Measurements from ENCODE around the gene TOM1.
"Not testable (repeated sequence)": the region's sequence is repeated elsewhere in the genome, so short reads cannot be mapped to it uniquely, and the experiment has no call there.

TOM1 gene

DNA sequence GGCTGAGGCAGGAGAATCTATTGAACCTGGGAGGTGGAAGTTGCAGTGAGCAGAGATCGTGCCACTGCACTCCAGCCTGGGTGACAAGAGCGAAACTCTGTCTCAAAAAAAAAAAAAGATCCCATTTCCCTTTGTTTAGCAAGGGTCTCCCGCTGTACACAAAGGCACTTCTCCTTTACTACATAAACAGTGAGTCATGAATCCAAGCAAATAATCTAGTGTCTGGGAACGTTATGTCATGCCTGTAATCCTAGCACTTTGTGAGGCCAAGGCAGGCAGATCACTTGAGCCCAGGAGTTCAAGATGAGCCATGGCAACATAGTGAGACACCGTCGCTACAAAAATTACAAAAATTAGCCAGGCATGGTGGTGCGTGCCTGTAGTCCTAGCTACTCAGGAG lies 64.5 kb downstream of the TOM1 start:
- H3K27ac ChIP-seq (ENCODE audit: low read length); H3K4me1 ChIP-seq (ENCODE audit: control insufficient read depth in 1 of 2, insufficient read depth in 2 of 2, low read length in 2 of 2); H3K27me3 ChIP-seq (ENCODE audit: low read depth, low read length); H3K4me3 ChIP-seq (ENCODE audit: low read depth in 1 of 2, low read length in 2 of 2); H3K36me3 ChIP-seq (ENCODE audit: control insufficient read depth in 1 of 2, insufficient read depth in 2 of 2, low read length in 2 of 2); H3K9me3 ChIP-seq (ENCODE audit: control insufficient read depth in 1 of 2, low read length in 2 of 2): not testable (repeated sequence)

DNA sequence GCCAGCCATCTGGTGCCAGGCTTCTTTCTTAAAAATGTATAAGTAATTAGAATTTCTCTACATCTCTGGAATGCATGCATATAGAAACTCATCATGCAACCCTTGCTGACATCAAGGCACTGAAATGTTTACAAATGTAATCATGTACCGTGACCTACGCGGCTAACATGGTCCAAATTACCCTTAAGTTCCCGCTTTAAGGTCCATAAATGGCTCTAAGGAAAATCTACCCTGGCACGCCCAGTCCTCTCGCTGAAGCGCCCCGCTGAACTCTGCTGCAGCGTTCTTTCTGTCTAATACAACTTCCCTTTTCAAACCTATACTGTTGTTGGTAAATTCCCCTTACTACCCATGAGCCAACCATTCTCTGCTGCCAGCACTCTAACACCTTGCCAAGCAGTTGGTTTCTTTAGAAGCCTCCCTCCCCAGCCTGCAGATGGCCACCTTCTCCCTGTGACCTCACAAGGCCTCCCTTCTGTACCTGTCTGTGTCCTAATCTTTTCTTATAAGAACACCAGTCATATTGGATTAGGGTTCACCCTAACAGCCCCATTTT lies 67.7 kb downstream of the TOM1 start:
- Histone ChIP-seq H3K4me1 (ENCODE audit: control insufficient read depth in 1 of 2, insufficient read depth in 2 of 2, low read length in 2 of 2) (peaks cover 2 to 4% of the 10 kb centered on the region in 2 donors), H3K27ac (ENCODE audit: low read length) (peak overlapping the region; percentile 39)

DNA sequence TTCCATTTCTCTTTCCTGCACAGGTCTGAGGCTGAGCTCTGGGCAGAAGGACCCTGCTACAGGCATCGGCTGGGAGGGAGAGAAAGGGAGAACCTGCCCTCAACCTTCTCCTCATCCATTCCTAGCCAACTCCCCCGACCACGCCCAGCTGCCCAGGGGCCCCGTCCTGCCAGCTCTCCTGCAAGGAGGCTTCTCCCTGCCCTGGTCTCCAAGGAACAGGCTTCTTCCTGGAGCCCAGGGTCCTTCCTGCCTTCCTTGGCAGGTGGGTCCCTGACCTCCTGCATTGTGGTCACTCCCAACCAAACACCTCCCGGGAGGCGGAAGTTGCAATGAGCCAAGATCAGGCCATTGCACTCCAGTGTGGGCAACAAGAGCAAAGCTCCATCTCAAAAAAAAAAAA lies 68.7 kb downstream of the TOM1 start:
- H3K4me1 ChIP-seq (ENCODE audit: control insufficient read depth in 1 of 2, insufficient read depth in 2 of 2, low read length in 2 of 2), result peaks cover 2 to 4% of the 10 kb centered on the region in 2 donors
- H3K9me3 ChIP-seq (ENCODE audit: control insufficient read depth in 1 of 2, low read length in 2 of 2), result no peaks in the 10 kb centered on the region
- H3K36me3 ChIP-seq (ENCODE audit: control insufficient read depth in 1 of 2, insufficient read depth in 2 of 2, low read length in 2 of 2), result no peaks in the 10 kb centered on the region
- H3K4me3 ChIP-seq (ENCODE audit: low read depth in 1 of 2, low read length in 2 of 2), result no peak overlapping the region
- H3K27ac ChIP-seq (ENCODE audit: low read length), result no peak overlapping the region
- no peaks in the 10 kb centered on the region for H3K27me3 ChIP-seq (ENCODE audit: low read depth, low read length)

More for the DNA sequence above, 67.7 kb downstream of the TOM1 start:
- no peaks in the 10 kb centered on the region for H3K9me3 ChIP-seq (ENCODE audit: control insufficient read depth in 1 of 2, low read length in 2 of 2)
- no peaks in the 10 kb centered on the region for H3K27me3 ChIP-seq (ENCODE audit: low read depth, low read length)
- H3K36me3 ChIP-seq (ENCODE audit: control insufficient read depth in 1 of 2, insufficient read depth in 2 of 2, low read length in 2 of 2), result no peaks in the 10 kb centered on the region
- H3K4me3 ChIP-seq (ENCODE audit: low read depth in 1 of 2, low read length in 2 of 2), result no peak overlapping the region

DNA sequence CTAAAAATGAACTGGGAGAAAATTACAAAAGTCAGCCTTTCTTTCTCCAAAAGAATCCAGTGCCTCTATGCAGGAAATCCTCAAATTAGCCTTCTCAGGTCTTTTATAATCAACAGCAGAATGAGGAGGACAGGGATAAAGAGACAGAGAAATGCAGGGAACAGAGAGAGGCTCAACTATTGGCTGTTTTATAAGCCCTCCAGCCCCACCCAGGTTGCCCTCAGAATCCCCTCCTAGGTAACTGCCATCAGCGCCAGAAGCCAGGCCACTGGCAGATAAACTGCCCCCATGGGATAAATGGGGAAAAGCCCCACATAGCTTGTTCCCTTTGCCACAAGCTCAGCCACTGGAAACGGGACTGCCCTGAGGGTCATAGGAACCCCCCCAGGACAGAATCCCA lies 70.3 kb downstream of the TOM1 start:
- no peak overlapping the region for H3K27ac ChIP-seq (ENCODE audit: low read length)
- peaks cover 2 to 4% of the 10 kb centered on the region in 2 donors for H3K4me1 ChIP-seq (ENCODE audit: control insufficient read depth in 1 of 2, insufficient read depth in 2 of 2, low read length in 2 of 2)

GRCh38 chr22:35373781-35374180 lies 74.1 kb downstream of the TOM1 start:
- Histone ChIP-seq H3K27ac (ENCODE audit: low read length) (no peak overlapping the region), H3K4me1 (ENCODE audit: control insufficient read depth in 1 of 2, insufficient read depth in 2 of 2, low read length in 2 of 2) (peaks cover 12 to 17% of the 10 kb centered on the region in 2 donors)

More for the DNA sequence above, 70.3 kb downstream of the TOM1 start:
- Histone ChIP-seq H3K36me3 (ENCODE audit: control insufficient read depth in 1 of 2, insufficient read depth in 2 of 2, low read length in 2 of 2) (no peaks in the 10 kb centered on the region), H3K4me3 (ENCODE audit: low read depth in 1 of 2, low read length in 2 of 2) (no peak overlapping the region), H3K9me3 (ENCODE audit: control insufficient read depth in 1 of 2, low read length in 2 of 2) (no peaks in the 10 kb centered on the region), H3K27me3 (ENCODE audit: low read depth, low read length) (no peaks in the 10 kb centered on the region)

DNA sequence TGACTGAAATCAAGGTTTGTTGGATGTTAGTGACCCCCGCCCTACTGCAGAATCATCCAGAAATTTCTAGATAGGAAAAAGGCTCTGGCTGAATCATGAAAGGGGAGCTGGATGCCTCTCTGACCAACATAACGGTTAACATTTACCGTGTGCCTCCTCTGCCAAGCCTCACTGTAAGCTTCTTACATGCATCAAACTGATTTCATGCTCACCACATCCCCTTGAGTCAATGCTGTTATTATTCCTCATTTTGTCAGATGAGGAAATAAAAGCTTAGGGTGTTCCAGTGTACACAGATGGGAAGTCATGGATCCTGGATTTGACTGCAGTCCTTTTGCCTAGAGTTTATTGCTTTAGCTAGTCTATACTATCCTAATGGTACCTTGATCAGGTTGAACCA lies 75.3 kb downstream of the TOM1 start:
- no peak overlapping the region for H3K27ac ChIP-seq (ENCODE audit: low read length)
- no peaks in the 10 kb centered on the region for H3K27me3 ChIP-seq (ENCODE audit: low read depth, low read length)
- H3K4me3 ChIP-seq (ENCODE audit: low read depth in 1 of 2, low read length in 2 of 2), result no peak overlapping the region
- no peaks in the 10 kb centered on the region for H3K9me3 ChIP-seq (ENCODE audit: control insufficient read depth in 1 of 2, low read length in 2 of 2)
- no peaks in the 10 kb centered on the region for H3K36me3 ChIP-seq (ENCODE audit: control insufficient read depth in 1 of 2, insufficient read depth in 2 of 2, low read length in 2 of 2)
- peaks cover 12 to 17% of the 10 kb centered on the region in 2 donors for H3K4me1 ChIP-seq (ENCODE audit: control insufficient read depth in 1 of 2, insufficient read depth in 2 of 2, low read length in 2 of 2)

More at GRCh38 chr22:35373781-35374180, 74.1 kb downstream of the TOM1 start:
- Histone ChIP-seq H3K9me3 (ENCODE audit: control insufficient read depth in 1 of 2, low read length in 2 of 2) (no peaks in the 10 kb centered on the region), H3K27me3 (ENCODE audit: low read depth, low read length) (no peaks in the 10 kb centered on the region), H3K36me3 (ENCODE audit: control insufficient read depth in 1 of 2, insufficient read depth in 2 of 2, low read length in 2 of 2) (no peaks in the 10 kb centered on the region), H3K4me3 (ENCODE audit: low read depth in 1 of 2, low read length in 2 of 2) (no peak overlapping the region)

DNA sequence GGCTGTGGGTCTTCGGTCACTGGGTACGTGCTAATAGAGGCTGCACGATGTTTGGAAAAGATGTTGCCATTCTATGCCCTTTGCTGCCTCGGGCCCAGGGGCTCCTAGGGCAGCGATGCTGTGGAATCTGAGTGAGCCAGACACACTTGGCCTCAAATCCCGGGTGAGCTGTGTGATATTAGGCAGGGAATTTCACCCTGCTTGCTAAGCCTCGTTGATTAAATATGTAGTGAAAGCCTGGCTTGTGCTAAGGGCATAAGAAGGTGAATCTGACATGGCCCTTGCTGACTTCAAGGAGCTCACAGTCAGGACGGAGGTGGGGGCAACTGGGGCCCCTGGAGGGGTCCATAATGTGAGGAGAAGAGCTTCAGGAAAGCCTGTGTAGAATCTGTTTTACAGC lies 75.8 kb downstream of the TOM1 start:
- no peaks in the 10 kb centered on the region for H3K36me3 ChIP-seq (ENCODE audit: control insufficient read depth in 1 of 2, insufficient read depth in 2 of 2, low read length in 2 of 2)
- no peaks in the 10 kb centered on the region for H3K9me3 ChIP-seq (ENCODE audit: control insufficient read depth in 1 of 2, low read length in 2 of 2)
- no peak overlapping the region for H3K27ac ChIP-seq (ENCODE audit: low read length)
- H3K4me1 ChIP-seq (ENCODE audit: control insufficient read depth in 1 of 2, insufficient read depth in 2 of 2, low read length in 2 of 2), result peaks cover 17% of the 10 kb centered on the region in 2 donors
- no peaks in the 10 kb centered on the region for H3K27me3 ChIP-seq (ENCODE audit: low read depth, low read length)
- no peak overlapping the region for H3K4me3 ChIP-seq (ENCODE audit: low read depth in 1 of 2, low read length in 2 of 2)

DNA sequence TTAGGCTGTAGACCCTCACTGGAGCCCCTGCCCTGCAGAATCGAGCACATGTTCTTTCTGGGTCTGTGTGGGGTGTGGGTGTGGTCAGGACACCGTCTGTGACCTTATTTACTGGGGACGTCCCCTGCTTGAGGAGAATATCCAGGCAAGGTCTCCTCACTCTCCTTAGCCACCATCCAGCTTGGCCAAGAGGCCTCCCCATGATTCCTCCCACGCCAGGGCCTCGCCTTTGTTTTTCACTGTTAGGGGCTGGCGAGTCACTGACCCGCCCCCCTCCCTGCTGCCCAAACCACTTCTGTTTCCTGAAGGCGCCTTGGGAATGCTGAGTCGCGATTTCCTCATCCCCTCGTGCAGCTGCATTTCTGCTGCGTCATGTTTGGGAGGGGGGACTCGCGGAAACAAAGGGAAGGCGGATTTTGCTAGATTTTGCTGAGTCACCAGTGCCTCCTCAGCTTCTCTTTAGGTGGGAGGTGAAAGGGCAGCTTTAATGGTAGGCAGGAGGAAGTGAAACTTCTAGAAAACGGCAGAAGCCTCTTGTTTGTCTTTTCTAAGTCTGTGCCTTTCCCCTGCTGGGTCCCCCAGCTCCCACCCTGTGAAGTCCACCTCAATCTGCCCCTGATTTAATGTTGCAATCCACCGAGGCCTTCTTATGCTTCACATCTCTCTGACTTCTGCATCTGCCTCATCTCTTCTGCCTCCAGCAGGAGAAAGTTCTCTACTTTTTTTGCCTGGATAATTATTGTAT lies 77.2 kb downstream of the TOM1 start:
- peaks cover 17 to 28% of the 10 kb centered on the region in 2 donors for H3K4me1 ChIP-seq (ENCODE audit: control insufficient read depth in 1 of 2, insufficient read depth in 2 of 2, low read length in 2 of 2)
- no peaks in the 10 kb centered on the region for H3K27me3 ChIP-seq (ENCODE audit: low read depth, low read length)
- H3K4me3 ChIP-seq (ENCODE audit: low read depth in 1 of 2, low read length in 2 of 2), result peak overlapping the region in 1 of 2 donors; percentile 26
- no peaks in the 10 kb centered on the region for H3K9me3 ChIP-seq (ENCODE audit: control insufficient read depth in 1 of 2, low read length in 2 of 2)
- H3K36me3 ChIP-seq (ENCODE audit: control insufficient read depth in 1 of 2, insufficient read depth in 2 of 2, low read length in 2 of 2), result no peaks in the 10 kb centered on the region
- H3K27ac ChIP-seq (ENCODE audit: low read length), result peak overlapping the region; percentile 70

DNA sequence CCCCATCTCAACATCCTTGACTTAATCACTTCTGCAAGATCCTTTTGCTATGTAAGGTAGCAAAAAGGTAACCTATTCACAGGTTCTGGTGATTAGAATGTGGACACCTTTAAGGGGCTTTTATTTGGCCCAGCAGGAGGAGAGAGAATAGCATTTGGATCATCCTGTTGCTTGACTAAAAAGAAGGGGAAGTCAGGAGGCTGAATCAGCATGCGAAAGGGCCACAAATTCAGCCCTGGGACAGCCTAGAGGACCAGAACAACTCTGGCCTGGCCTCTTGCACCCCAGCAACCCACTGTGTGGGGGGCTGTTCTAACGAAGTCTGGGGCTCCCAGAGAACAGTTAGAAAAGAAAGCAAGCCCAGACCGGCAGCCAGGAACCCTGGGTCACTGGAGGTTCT lies 78.0 kb downstream of the TOM1 start:
- peak overlapping the region; percentile 70 for H3K27ac ChIP-seq (ENCODE audit: low read length)
- no peaks in the 10 kb centered on the region for H3K27me3 ChIP-seq (ENCODE audit: low read depth, low read length)
- peaks cover 17 to 27% of the 10 kb centered on the region in 2 donors for H3K4me1 ChIP-seq (ENCODE audit: control insufficient read depth in 1 of 2, insufficient read depth in 2 of 2, low read length in 2 of 2)
- H3K9me3 ChIP-seq (ENCODE audit: control insufficient read depth in 1 of 2, low read length in 2 of 2), result no peaks in the 10 kb centered on the region
- no peak overlapping the region for H3K4me3 ChIP-seq (ENCODE audit: low read depth in 1 of 2, low read length in 2 of 2)
- H3K36me3 ChIP-seq (ENCODE audit: control insufficient read depth in 1 of 2, insufficient read depth in 2 of 2, low read length in 2 of 2), result no peaks in the 10 kb centered on the region

GRCh38 chr22:35378621-35379020 lies 78.9 kb downstream of the TOM1 start:
- Histone ChIP-seq H3K27ac (ENCODE audit: low read length) (no peak overlapping the region), H3K4me1 (ENCODE audit: control insufficient read depth in 1 of 2, insufficient read depth in 2 of 2, low read length in 2 of 2) (peaks cover 17 to 27% of the 10 kb centered on the region in 2 donors), H3K27me3 (ENCODE audit: low read depth, low read length) (no peaks in the 10 kb centered on the region), H3K9me3 (ENCODE audit: control insufficient read depth in 1 of 2, low read length in 2 of 2) (no peaks in the 10 kb centered on the region), H3K4me3 (ENCODE audit: low read depth in 1 of 2, low read length in 2 of 2) (no peak overlapping the region), H3K36me3 (ENCODE audit: control insufficient read depth in 1 of 2, insufficient read depth in 2 of 2, low read length in 2 of 2) (peaks cover 4 to 5% of the 10 kb centered on the region in 2 donors)

GRCh38 chr22:35379146-35379993 lies 79.7 kb downstream of the TOM1 start:
- Histone ChIP-seq H3K9me3 (ENCODE audit: control insufficient read depth in 1 of 2, low read length in 2 of 2) (no peaks in the 10 kb centered on the region), H3K27me3 (ENCODE audit: low read depth, low read length) (no peaks in the 10 kb centered on the region), H3K36me3 (ENCODE audit: control insufficient read depth in 1 of 2, insufficient read depth in 2 of 2, low read length in 2 of 2) (peaks cover 4 to 9% of the 10 kb centered on the region in 2 donors), H3K4me3 (ENCODE audit: low read depth in 1 of 2, low read length in 2 of 2) (no peak overlapping the region), H3K27ac (ENCODE audit: low read length) (peak overlapping the region; percentile 51), H3K4me1 (ENCODE audit: control insufficient read depth in 1 of 2, insufficient read depth in 2 of 2, low read length in 2 of 2) (peaks cover 17 to 27% of the 10 kb centered on the region in 2 donors)
